ENCODE data around the gene KLF15. TPM values are rescaled to one million over a fixed set of nuclear protein-coding genes. Genes with fewer than 3 reads are reported as not detected.

KLF15 gene
- total RNA-seq, 1 experiment from 2014 or later = not detected

- TF ChIP-seq EZH2 (IDR thresholded peaks at IDR 0.05; ENCODE audit: low read length, unreplicated experiment) = no peak
- no peak for TF ChIP-seq EZH2phosphoT487 (IDR thresholded peaks at IDR 0.05; ENCODE audit: borderline replicate concordance, low read length)
- TF ChIP-seq CTCF (conservative IDR thresholded peaks at IDR 0.05; ENCODE audit: low read depth, low read length) = no peak
- H3K36me3 ChIP-seq (ENCODE audit: low read depth, low read length) = no peaks in the 10 kb centered on the region
- no peak overlapping the region for H3K27ac ChIP-seq (ENCODE audit: low read length)
- H3K79me2 ChIP-seq (ENCODE audit: low read length) = no peaks in the 10 kb centered on the region
- H3K4me1 ChIP-seq (ENCODE audit: insufficient read depth, low read length) = no peaks in the 10 kb centered on the region
- H3K4me2 ChIP-seq (ENCODE audit: low read length) = no peak overlapping the region
- CTCF ChIA-PET = no interaction called here
- no peak overlapping the region for H2AFZ ChIP-seq (ENCODE audit: low read length)
- POLR2A ChIA-PET (ENCODE audit: unreplicated experiment) = no interaction called here
- no peak overlapping the region for H3K9ac ChIP-seq (ENCODE audit: low read length)
- H3F3A ChIP-seq (ENCODE audit: low read length, unreplicated experiment) = no peaks in the 10 kb centered on the region
- ATAC-seq (no peak), DNase-seq (no peak)
- intact Hi-C loops (cut with micrococcal nuclease) = no loop called here
- BruUV-seq (replicated peaks) = no TSS peak
- no peaks in the 10 kb centered on the region for H3K9me3 ChIP-seq (ENCODE audit: low read length)
- H4K20me1 ChIP-seq (ENCODE audit: low read length) = no peaks in the 10 kb centered on the region
- peaks cover 13% of the 10 kb centered on the region for H3K27me3 ChIP-seq (ENCODE audit: low read length)
- H3K9me2 ChIP-seq (replicated peaks; ENCODE audit: low read length) = no peaks in the 10 kb centered on the region
- no peak overlapping the region for H3K4me3 ChIP-seq (ENCODE audit: low read length)
These were observed 42.2 kb downstream of the KLF15 start for GRCh38 chr3:126314790-126315658.

- BruUV-seq (replicated peaks) = no TSS peak
- Histone ChIP-seq H3K27ac (ENCODE audit: low read length) (no peak overlapping the region), H3K4me1 (ENCODE audit: insufficient read depth, low read length) (no peaks in the 10 kb centered on the region), H3K9me2 (replicated peaks; ENCODE audit: low read length) (no peaks in the 10 kb centered on the region), H3K36me3 (ENCODE audit: low read depth, low read length) (no peaks in the 10 kb centered on the region), H3K79me2 (ENCODE audit: low read length) (no peaks in the 10 kb centered on the region), H3K4me2 (ENCODE audit: low read length) (no peak overlapping the region), H4K20me1 (ENCODE audit: low read length) (no peaks in the 10 kb centered on the region), H3K4me3 (ENCODE audit: low read length) (no peak overlapping the region), H2AFZ (ENCODE audit: low read length) (no peak overlapping the region), H3K9ac (ENCODE audit: low read length) (no peak overlapping the region), H3F3A (ENCODE audit: low read length, unreplicated experiment) (no peaks in the 10 kb centered on the region), H3K9me3 (ENCODE audit: low read length) (no peaks in the 10 kb centered on the region), H3K27me3 (ENCODE audit: low read length) (peaks cover 6% of the 10 kb centered on the region)
- TF ChIP-seq EZH2 (IDR thresholded peaks at IDR 0.05; ENCODE audit: low read length, unreplicated experiment) (no peak), CTCF (conservative IDR thresholded peaks at IDR 0.05; ENCODE audit: low read depth, low read length) (no peak)
- POLR2A ChIA-PET (ENCODE audit: unreplicated experiment) = no interaction called here
- DNase-seq (no peak), ATAC-seq (no peak)
- CTCF ChIA-PET = no interaction called here
- intact Hi-C loops (cut with micrococcal nuclease) = no loop called here
These were observed 42.9 kb downstream of the KLF15 start for GRCh38 chr3:126314305-126314789.

- Histone ChIP-seq H3K27ac (ENCODE audit: low read length) (no peak overlapping the region), H3K27me3 (ENCODE audit: low read length) (no peaks in the 10 kb centered on the region), H3F3A (ENCODE audit: low read length, unreplicated experiment) (no peaks in the 10 kb centered on the region), H3K36me3 (ENCODE audit: low read depth, low read length) (no peaks in the 10 kb centered on the region), H2AFZ (ENCODE audit: low read length) (no peak overlapping the region), H4K20me1 (ENCODE audit: low read length) (no peaks in the 10 kb centered on the region), H3K79me2 (ENCODE audit: low read length) (no peaks in the 10 kb centered on the region), H3K4me2 (ENCODE audit: low read length) (no peak overlapping the region), H3K4me1 (ENCODE audit: insufficient read depth, low read length) (no peaks in the 10 kb centered on the region), H3K9me3 (ENCODE audit: low read length) (no peaks in the 10 kb centered on the region), H3K9me2 (replicated peaks; ENCODE audit: low read length) (no peaks in the 10 kb centered on the region), H3K9ac (ENCODE audit: low read length) (no peak overlapping the region), H3K4me3 (ENCODE audit: low read length) (no peak overlapping the region)
- DNase-seq = no peak
- CTCF ChIA-PET = no interaction called here
- no peak for TF ChIP-seq CTCF (conservative IDR thresholded peaks at IDR 0.05; ENCODE audit: low read depth, low read length)
- no peak for TF ChIP-seq EZH2 (IDR thresholded peaks at IDR 0.05; ENCODE audit: low read length, unreplicated experiment)
- TF ChIP-seq EZH2phosphoT487 (IDR thresholded peaks at IDR 0.05; ENCODE audit: borderline replicate concordance, low read length) = no peak
- intact Hi-C loops (cut with micrococcal nuclease) = no loop called here
- POLR2A ChIA-PET (ENCODE audit: unreplicated experiment) = no interaction called here
- no TSS peak for BruUV-seq (replicated peaks)
- ATAC-seq = no peak
These were observed 43.5 kb downstream of the KLF15 start for GRCh38 chr3:126313580-126314304.

Measured in PC-3 (cell line).